ENCODE measurements around the gene KRTAP1-4. TPM values are rescaled to one million over a fixed set of nuclear protein-coding genes. Genes with fewer than 3 reads are reported as not detected.
A peak's percentile ranks its signal among the peaks of the same experiment; 100 is the strongest.

The KRTAP1-4 gene
- total and polyA plus RNA-seq, 2 of the 8 experiments (the other 6 are each of a cell fraction or from before 2014, with no cell fraction given): not detected

GRCh38 chr17:40980596-40980995, 49.4 kb downstream of the KRTAP1-4 start:
- Histone ChIP-seq H3K27ac (ENCODE audit: low read depth, low read length) (no peak overlapping the region), H2BK120ac (replicated peaks; ENCODE audit: low read depth, low read length) (no peak overlapping the region), H3K27me3 (replicated peaks in 1 of 4; ENCODE audit: control insufficient read depth in 3 of 4, extremely low read depth in 1 of 4, insufficient read depth in 3 of 4, low read length in 3 of 4) (no peaks in the 10 kb centered on the region), H3K36me3 (ENCODE audit: control insufficient read depth in 2 of 4, insufficient read depth in 4 of 4, low read length in 3 of 4) (no peaks in the 10 kb centered on the region), H3K23ac (ENCODE audit: insufficient read length) (no peak overlapping the region), H3K4me3 (ENCODE audit: extremely low read depth in 1 of 4, insufficient read depth in 2 of 4, low read depth in 3 of 4, low read length in 4 of 4) (no peak overlapping the region), H3K4ac (replicated peaks; ENCODE audit: insufficient read length, low read depth, low read length) (no peak overlapping the region), H3K4me1 (replicated peaks in 1 of 4; ENCODE audit: control insufficient read depth in 3 of 4, insufficient read depth in 4 of 4, low read length in 3 of 4) (peaks cover 3 to 8% (median 6%) of the 10 kb centered on the region in 4 experiments; a peak in 4 of 7 replicates), H3K4me2 (ENCODE audit: insufficient read depth in 1 of 2, low read depth in 2 of 2, low read length in 2 of 2) (no peak overlapping the region), H3K56ac (replicated peaks; ENCODE audit: insufficient read length, low read depth, low read length) (no peak overlapping the region), H3K23me2 (ENCODE audit: low read depth, low read length) (no peaks in the 10 kb centered on the region), H3K14ac (ENCODE audit: insufficient read length) (no peak overlapping the region), H3K9me3 (ENCODE audit: insufficient read depth in 2 of 2, low read depth in 1 of 2, low read length in 1 of 2) (no peaks in the 10 kb centered on the region), H4K8ac (ENCODE audit: extremely low read depth, insufficient read depth, low read length) (no peak overlapping the region), H4K91ac (replicated peaks; ENCODE audit: insufficient read length, low read length) (no peak overlapping the region), H2BK20ac (ENCODE audit: low read length) (no peak overlapping the region), H2AFZ (ENCODE audit: low read length) (peak overlapping the region; percentile 90; the same call in 1 of the 2 replicates), H2BK12ac (ENCODE audit: low read depth, low read length) (no peak overlapping the region; the same call in 1 of the 2 replicates), H2BK15ac (ENCODE audit: low read length) (no peak overlapping the region), H2AK5ac (ENCODE audit: low read depth, low read length) (no peak overlapping the region), H4K20me1 (replicated peaks in 1 of 2; ENCODE audit: control insufficient read depth in 1 of 2, insufficient read depth in 2 of 2, low read length in 2 of 2) (no peaks in the 10 kb centered on the region), H3K79me1 (ENCODE audit: low read depth, low read length) (no peaks in the 10 kb centered on the region), H2BK5ac (ENCODE audit: low read depth, low read length) (no peak overlapping the region), H3K79me2 (ENCODE audit: control insufficient read depth in 1 of 2, insufficient read depth in 2 of 2, low read length in 2 of 2) (no peaks in the 10 kb centered on the region), H3K9ac (replicated peaks in 1 of 4; ENCODE audit: extremely low read depth in 1 of 4, low read depth in 3 of 4, low read length in 3 of 4) (no peak overlapping the region), H4K5ac (ENCODE audit: insufficient read length, low read depth, low read length) (peak overlapping the region; percentile 23), H3K18ac (ENCODE audit: extremely low read depth, low read length) (no peak overlapping the region)
- ChIA-PET POLR2A (ENCODE audit: partially characterized antibody) (no interaction called here), CTCF (ENCODE audit: partially characterized antibody) (interaction anchor here (0.6 to 5.4 kb wide), 6 partner anchors 18 to 667 kb away, joined by 3 to 34 read pairs (median 4); no protein-coding TSS in a partner anchor)
- no peak for DNase-seq (ENCODE audit: low read depth in 1 of 2, low spot score in 2 of 2)
- TF ChIP-seq SP1 (IDR thresholded peaks at IDR 0.05; ENCODE audit: low read depth, low read length) (no peak), POLR2A (IDR thresholded peaks at IDR 0.05; ENCODE audit: control extremely low read depth in 1 of 2, low read depth in 2 of 2, low read length in 2 of 2) (no peak), CHD1 (IDR thresholded peaks at IDR 0.05; ENCODE audit: low read depth, low read length) (no peak), SUZ12 (IDR thresholded peaks at IDR 0.05; ENCODE audit: low read length) (no peak), HDAC2 (IDR thresholded peaks at IDR 0.05; ENCODE audit: borderline replicate concordance in 1 of 2, low read depth in 2 of 2, low read length in 2 of 2) (no peak), PHF8 (conservative IDR thresholded peaks at IDR 0.05; ENCODE audit: low read depth, low read length) (no peak), BACH1 (IDR thresholded peaks at IDR 0.05; ENCODE audit: low read length) (no peak)
- no peak for FAIRE-seq
- WGBS, 2 experiments (ENCODE audit: extremely low coverage in 1 of 2, insufficient coverage in 1 of 2, insufficient read length in 1 of 2, insufficient replicate concordance in 2 of 2, low coverage in 1 of 2, low lambda C conversion rate in 2 of 2, missing lambda C conversion rate in 1 of 2): 87% methylated on average over 8 of the region's 8 CpGs; no CpG with 5 or more reads in 1 of the 2 experiments

Data from H1 (cell line).